Activated CD8-positive, alpha-beta memory T cell treated with anti-CD3 and anti-CD28 coated beads, Interleukin-2, amount 50 U/mL, for 48 hours (primary cell): ENCODE data around the gene DIP2A.
"Not testable (repeated sequence)": the region's sequence is repeated elsewhere in the genome, so short reads cannot be mapped to it uniquely, and the experiment has no call there.

ENCODE experiments used
- DNase-seq: peaks from one replicate; pipeline ENCODE4 v3.0.0-alpha.2; 2020

The DIP2A gene

GRCh38 chr21:46426313-46427046 lies 32.2 kb upstream of the DIP2A start:
- DNase-seq: no peak

DNA sequence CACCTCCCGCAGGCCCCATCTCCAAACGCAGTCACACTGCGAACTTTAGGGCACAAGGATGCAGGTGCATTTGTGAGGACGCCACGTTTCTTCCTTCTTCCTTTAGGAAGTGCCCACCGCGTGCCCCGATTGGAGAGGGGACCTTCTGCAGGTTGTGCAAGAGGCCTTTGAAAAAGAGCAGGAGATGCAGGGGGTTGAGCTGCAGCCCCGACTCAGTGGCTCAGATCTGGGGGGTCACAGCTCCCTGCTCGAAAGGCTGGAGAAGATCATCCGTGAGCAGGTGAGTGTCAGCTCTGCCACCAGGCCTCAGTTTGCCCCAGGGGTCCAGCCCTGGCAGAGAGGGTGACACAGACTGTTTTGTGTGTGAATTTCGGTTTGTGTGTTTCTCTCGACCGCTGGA lies 31.2 kb upstream of the DIP2A start:
- DNase-seq: no peak

- DNase-seq: no peak
These were observed 30.4 kb upstream of the DIP2A start for GRCh38 chr21:46428286-46428685.

GRCh38 chr21:46428987-46429710 lies 29.5 kb upstream of the DIP2A start:
- DNase-seq: no peak

GRCh38 chr21:46429754-46430681 lies 28.7 kb upstream of the DIP2A start:
- DNase-seq: no peak

DNA sequence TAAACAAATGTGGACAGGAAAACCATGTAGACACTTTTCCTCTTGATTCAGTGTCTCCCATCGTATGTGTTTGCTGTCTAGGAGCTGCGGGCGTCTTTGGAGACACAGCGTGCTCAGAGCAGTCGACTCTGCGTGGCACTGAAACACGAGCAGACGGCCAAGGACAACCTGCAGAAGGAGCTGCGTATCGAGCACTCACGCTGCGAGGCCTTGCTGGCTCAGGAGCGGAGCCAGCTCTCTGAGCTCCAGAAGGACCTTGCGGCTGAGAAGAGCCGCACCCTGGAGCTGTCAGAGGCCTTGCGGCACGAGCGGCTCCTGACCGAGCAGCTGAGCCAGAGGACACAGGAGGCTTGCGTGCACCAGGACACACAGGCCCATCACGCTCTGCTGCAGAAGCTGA lies 27.2 kb upstream of the DIP2A start:
- no peak for DNase-seq

- DNase-seq: no peak
These were observed 26.7 kb upstream of the DIP2A start for GRCh38 chr21:46431884-46432488.

- DNase-seq: not testable (repeated sequence)
These were observed 25.6 kb upstream of the DIP2A start for GRCh38 chr21:46433116-46433515.

GRCh38 chr21:46434322-46434958 lies 24.3 kb upstream of the DIP2A start:
- no peak for DNase-seq

GRCh38 chr21:46435786-46436227 lies 22.9 kb upstream of the DIP2A start:
- DNase-seq: no peak

- no peak for DNase-seq
These were observed 22.1 kb upstream of the DIP2A start for GRCh38 chr21:46436621-46437020.

GRCh38 chr21:46437096-46437498 lies 21.6 kb upstream of the DIP2A start:
- DNase-seq: no peak

GRCh38 chr21:46437511-46437910 lies 21.2 kb upstream of the DIP2A start:
- no peak for DNase-seq

DNA sequence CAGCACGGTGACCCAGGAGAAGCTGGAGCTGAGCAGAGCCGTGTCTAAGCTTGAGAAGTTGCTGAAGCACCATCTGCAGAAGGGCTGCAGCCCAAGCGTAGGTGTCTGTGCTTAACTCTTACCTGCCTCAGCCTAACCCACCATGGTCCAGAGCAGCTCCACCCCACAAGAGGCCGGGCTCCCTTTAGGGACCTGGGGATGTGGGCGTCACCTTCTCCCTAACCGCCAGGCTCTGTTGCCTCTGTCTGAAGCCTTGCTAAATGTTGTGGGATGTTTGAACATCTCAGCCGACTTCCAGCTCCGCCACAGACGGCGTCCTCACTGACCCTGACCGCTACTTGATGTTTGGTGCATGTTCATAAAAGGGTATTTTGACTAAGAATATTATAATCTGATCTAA lies 20.4 kb upstream of the DIP2A start:
- DNase-seq: no peak

- DNase-seq: no peak
These were observed 18.8 kb upstream of the DIP2A start for GRCh38 chr21:46439906-46440305.

DNA sequence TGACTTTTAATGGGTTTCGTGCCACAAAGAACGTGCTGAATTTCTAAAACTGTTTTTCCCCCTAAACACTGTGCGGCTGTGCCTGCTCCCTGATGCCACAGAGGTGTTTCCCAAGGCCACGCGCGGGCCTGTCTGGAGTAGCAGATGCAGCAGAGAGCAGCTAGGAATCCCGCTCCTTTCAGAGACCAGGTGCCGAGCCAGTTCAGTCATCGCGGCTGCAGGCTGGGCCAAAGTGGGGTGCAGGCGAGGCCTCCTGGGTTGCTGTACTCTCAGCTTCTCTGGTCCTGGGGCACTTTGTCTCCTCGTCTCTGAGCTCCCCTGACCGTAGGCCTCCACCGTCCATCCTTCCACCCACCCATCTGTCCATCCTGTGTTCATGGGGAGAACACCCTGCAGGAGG lies 17.4 kb upstream of the DIP2A start:
- DNase-seq: no peak

DNA sequence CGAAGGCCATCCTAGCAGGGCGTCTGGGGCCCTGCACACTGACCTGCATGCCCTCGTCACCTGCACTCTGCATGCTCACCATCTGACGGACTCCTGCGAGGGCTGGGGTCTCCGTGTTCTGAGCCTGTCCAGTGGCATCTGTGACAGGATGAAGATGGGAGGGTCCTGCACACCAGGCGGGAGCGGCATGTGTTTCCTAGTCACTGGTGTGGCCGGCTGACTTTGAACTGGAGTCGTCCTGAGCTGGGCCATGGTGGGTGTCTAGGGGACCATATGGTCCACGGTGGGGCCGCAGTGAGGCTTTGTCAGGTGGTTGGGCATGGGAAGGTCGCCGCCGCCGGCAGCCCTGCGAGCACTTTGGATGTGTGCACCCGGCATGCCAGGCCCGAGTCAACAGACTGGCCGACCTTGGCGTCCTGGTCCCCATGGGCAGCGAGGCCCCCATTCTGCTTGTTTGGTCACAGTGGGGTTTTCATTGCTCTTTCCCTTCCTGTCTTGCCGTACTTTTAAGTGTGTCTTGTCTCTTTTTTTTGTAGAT lies 16.7 kb upstream of the DIP2A start:
- no peak for DNase-seq

GRCh38 chr21:46442938-46443337 lies 15.8 kb upstream of the DIP2A start:
- DNase-seq: no peak

- no peak for DNase-seq
These were observed 14.8 kb upstream of the DIP2A start for GRCh38 chr21:46443910-46444309.

DNA sequence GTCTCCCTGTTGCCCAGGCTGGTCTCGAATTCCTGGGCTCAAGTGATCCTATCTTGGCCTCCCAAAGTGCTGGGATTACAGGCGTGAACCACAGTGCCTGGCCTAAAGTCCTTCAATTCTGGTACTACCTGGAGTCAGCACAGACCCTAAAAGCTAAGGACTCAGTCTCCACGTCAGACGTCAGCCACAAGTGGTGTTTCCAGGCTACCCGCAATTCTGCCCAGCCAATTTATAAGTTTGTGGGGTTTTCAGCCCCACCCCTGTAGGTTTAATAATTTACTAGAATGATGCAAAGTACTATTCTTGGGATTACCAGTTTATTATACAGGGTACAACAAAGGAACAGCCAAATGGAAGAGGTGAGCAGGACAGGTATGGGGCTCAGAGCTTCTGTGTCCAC lies 10.6 kb upstream of the DIP2A start:
- no peak for DNase-seq

GRCh38 chr21:46448855-46449254 lies 9.8 kb upstream of the DIP2A start:
- not testable (repeated sequence) for DNase-seq

- DNase-seq: no peak
These were observed 6.0 kb upstream of the DIP2A start for GRCh38 chr21:46452710-46453109.
